HG03159 (cell line): ENCODE data around the gene GMDS.

Experiments
- ATAC-seq: cut with Tn5 transposase; IDR thresholded peaks from one replicate; pipeline ENCODE4 v1.9.1; 2021; ENCODE audit warnings: mild to moderate bottlenecking, moderate library complexity; ENCODE audit not compliant: unreplicated experiment

Gene GMDS

DNA sequence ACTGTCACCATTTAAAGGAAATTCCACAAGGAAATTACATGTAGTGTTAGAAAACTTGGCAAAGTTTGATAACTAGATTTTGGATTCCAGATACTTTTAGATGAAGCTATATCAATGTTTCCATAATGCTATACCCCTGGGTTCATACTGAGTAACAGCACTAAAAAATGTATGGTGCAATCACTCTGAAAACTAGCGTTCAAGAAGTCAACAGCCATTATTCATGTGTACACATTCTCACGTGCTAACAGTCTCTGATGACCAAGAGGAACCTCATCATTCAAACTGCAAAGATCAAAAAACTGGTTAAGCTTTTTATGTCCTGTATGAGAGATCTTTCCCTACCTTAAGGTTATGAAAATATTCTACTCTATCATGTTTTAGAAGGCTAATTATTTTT lies 197.6 kb downstream of the GMDS start:
- no peak for ATAC-seq

DNA sequence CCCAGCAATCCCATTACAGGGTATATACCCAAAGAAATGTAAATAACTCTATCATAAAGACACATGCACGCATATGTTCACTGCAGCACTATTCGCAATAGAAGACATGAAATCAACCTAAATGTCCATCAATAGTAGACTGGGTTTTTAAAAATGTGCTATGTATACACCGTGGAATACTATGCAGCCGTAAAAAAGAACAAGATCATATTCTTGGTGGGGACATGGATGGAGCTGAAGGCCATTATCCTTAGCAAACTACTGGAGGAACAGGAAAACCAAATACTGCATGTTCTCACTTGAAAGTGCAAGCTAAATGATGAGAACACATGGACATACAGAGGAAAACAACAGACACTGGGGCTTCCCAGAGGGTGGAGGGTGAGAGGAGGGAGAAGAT lies 201.2 kb downstream of the GMDS start:
- no peak for ATAC-seq

DNA sequence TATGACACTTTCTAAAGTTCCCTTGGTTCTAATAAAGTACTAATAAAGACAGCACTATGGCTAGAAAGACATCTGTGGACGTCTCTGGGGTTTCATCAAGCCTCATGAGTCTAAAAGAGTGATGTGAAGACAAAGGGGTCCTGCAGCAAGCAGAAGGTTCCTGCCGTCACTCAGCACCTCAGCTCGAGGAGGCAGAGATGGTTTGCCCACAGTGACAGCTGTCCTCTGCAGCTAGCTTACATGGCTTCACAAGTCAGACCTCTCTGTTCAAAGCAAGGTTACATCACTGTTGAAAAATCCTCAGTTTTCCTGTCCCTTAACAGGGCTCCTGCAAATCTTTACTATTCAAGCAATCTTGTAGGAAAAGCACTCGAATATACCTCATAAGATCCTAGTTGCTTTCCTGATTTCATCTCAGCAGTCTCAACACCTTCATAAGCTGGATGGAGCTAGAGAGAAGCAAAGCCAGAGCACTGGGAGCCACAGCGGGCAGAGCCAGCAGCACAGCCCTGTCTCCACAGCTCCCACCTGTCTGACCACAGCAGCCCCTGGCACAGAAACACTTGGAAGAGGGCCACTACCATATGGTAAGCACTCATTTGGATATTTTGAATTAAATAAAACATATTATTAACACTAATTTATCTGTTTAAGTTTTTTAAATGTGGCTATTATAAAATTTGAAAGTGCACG lies 202.3 kb downstream of the GMDS start:
- ATAC-seq = no peak

GRCh38 chr6:2038092-2038491 lies 207.3 kb downstream of the GMDS start:
- no peak for ATAC-seq

DNA sequence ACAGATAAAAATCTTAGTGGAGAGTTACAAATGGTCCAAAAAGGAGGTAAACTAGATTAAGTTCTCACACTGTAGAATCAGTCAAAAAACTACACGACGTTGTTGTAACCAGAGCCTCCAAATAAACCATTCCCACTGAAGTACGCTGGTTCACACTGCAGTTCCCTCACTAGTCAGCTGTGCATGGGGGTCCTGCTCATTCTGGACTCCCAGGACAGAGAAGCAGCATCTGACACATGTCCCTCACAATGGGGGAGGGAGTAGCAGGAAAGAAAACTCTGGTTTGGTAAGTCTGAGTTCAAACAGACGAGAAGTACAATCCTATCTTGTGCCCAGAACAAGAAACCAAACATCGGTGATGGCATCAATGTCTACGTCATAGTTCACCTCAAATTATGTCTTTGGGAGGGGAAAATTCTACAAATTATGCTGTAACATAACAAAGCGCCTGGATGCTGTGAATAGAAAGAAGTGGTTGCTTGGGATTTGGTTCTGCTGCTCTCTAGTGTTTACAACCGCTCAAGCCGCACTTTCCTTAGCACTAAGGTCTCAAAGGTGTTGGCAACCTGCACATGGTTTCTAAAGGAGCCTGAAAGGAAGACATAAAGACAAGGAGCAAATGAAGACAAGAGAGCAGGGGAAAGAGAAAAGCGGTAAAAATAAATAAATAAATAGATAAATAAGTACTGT lies 208.0 kb downstream of the GMDS start:
- no peak for ATAC-seq

DNA sequence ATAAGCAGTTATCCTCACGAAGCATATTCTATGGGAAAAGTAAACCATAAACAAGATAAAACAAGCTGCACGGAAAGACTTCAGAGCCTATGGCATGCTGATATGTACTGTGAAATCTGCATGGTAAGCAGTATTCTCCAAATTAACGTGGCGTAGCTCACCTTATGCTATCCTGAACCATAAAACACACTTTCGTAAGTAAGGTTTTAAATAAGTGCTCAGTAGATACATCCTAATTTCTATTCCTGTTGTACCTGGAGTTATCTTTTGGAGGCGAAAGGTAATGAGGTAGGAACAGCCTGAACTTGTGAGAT lies 208.7 kb downstream of the GMDS start:
- no peak for ATAC-seq

DNA sequence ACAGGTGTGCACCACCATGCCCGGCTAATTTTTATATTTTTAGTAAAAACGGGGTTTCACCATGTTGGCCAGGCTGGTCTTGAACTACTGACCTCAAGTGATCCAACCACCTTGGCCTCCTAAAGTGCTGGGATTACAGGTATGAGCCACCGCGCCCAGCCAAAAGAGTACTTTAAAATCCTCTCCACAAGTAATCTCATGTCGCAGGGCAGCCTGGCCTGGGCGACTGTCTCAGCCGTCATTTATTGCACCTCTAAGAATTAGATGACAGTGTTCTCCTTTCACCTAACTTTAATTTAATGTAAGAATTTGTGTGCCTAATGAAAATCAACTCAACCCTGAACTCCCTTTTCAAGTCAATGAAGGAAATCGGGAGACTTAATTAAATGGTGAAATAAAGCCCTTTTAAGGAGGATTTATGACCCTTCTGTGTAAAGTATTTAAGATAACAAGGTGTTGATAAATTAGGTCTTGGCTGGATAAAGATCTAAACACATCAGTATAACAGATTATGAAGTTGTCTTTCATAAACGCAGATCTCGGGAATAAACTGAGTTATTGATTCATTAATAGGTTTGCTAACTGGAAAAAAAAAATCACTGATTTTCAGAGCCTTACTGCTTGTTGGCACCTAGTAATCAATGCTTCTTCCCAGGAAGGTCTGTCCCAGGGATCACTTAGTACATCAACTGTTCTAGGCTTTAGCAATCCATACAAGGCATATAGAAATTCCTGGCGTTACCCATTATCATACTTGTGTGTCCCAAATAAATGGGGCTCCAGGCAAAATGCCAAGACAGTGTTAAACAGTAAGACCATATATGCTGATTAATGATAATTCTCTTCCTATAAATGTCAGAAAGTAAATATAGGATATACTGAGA lies 209.3 kb downstream of the GMDS start:
- no peak for ATAC-seq

DNA sequence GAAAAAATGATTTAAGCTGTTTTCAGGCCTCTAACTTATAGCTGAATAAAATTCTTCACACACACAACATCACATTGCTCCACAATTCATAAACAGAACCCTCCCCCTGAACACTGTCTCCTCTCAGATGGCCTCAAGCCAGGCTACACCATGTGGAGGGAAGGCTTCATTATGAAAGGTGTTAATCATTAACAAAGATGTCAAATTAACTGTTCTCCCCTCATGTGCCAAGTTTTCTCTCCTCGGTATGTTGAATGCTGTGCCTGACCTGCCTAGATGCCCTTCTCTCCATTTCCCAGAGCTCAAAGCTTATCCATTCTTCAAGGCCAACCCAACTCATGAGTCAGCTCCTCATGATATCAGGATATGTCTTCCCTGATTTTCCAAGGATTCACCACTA lies 210.4 kb downstream of the GMDS start:
- ATAC-seq = no peak

- no peak for ATAC-seq
Measured at GRCh38 chr6:2034256-2034655, 211.1 kb downstream of the GMDS start.

GRCh38 chr6:2033544-2033943 lies 211.9 kb downstream of the GMDS start:
- ATAC-seq = no peak

GRCh38 chr6:2030682-2031244 lies 214.6 kb downstream of the GMDS start:
- no peak for ATAC-seq

DNA sequence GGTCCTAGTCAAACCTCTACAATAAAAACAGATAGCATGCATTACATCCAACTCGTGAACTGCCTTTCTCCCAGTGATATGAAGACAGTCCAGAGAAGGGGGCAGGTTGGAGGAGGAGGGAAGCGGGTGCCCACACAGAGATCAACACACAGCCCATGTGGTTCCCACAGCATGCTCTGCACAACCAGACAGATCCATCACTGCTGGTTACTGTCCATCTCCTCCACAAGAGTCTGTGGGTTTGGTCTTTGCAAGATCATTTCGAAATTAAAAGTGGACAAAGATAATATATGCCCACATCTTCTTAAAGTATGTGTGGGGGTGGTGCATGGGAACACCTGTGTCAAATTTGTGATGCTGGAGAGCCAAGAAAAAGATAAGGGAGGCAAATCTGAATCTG lies 215.5 kb downstream of the GMDS start:
- no peak for ATAC-seq

DNA sequence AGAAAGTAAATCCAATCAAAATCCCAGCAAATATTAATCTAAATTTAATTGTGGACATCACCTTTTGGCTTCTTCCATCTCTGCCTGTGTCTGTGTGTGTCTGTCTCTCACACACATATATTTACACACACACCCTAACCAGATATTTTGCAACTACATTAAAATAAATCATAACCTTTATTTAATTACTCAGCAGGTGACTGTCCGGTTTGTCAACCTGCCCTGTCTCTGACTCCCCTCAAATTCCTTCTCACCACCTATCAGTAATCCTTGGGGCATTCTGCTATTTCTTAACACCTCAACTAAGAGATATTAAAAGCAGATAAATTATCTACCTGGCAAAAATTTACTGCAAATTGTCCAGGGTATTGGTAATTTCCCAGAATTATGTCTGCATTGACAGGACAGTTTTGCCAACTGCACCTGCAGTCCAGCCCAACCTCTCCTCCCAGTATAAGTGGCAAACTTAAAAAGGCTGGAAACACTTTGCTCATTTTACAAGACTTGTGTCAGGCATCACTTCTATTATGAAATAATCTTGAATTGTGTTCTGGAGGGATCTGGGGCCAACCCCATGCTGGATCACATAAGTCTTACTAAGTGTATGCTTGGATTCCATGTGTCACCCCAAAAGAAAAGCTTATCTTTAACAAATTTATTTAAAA lies 216.1 kb downstream of the GMDS start:
- no peak for ATAC-seq

DNA sequence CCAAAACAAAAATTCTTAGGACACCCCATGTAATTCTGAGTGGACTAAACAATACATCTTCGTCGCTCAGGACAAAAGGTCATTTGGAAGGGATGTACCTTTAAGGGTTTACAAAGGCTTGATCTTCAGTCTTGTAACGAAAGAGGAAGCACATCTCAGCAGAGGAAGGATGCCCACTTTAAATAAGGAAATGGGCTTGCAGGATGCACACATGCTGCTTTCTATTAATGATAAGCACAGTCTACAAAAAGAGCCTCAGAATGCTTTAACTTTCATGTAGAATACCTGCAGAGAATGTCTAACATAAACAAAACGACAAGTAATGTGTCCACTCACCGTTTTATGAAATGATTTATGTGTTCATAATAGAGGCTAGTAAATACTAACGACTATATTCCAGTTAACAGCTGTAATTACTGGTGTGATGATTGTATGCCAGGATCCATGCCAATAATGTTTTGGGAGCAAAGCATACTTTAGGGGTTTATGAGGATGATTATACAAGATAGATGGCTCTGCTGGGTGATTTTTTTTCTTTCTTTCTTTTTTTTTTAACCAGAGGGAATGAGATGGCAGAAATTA lies 216.9 kb downstream of the GMDS start:
- ATAC-seq = peak; percentile 91

GRCh38 chr6:2026133-2026532 lies 219.3 kb downstream of the GMDS start:
- no peak for ATAC-seq

GRCh38 chr6:2021713-2022125 lies 223.7 kb downstream of the GMDS start:
- no peak for ATAC-seq

- no peak for ATAC-seq
Measured at GRCh38 chr6:2020909-2021308, 224.5 kb downstream of the GMDS start.

GRCh38 chr6:2019051-2019450 lies 226.4 kb downstream of the GMDS start:
- no peak for ATAC-seq

GRCh38 chr6:2016040-2016439 lies 229.4 kb downstream of the GMDS start:
- no peak for ATAC-seq

DNA sequence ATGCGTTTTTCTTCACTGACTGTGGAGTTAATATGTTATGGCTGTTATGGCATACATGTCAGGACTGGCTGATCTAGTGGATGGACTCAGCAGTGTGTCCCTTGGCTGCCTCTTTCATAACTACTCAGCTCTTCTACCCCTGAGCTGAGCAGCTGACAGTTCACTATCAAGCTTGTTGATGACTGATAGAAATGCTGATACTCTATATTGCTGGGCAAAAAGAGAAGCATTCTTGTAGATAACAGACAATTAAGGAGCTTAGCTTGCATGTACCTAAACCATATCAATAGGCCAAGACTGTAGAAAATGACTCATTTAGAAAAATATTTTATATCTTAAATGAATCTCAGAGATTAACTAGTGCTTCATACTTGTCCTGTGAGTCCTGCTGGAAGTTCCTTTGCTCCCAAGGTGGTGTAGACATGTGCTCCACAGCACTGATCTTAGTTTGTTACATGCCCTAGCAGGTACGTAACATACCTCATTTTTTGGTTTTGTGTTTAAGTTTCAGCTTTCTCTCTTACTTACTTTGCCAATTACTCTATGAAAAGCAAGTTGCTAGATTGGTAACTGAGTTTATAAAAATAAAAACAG lies 236.9 kb downstream of the GMDS start:
- ATAC-seq = no peak
